ENCODE measurements around the gene STRAP. TPM values are rescaled to one million over a fixed set of nuclear protein-coding genes. Genes with fewer than 3 reads are reported as not detected.
"Not testable (repeated sequence)": the region's sequence is repeated elsewhere in the genome, so short reads cannot be mapped to it uniquely, and the experiment has no call there.

The STRAP gene
- total and polyA plus RNA-seq, 10 donors: 41.9 to 68.8 (median 57.2) TPM

DNA sequence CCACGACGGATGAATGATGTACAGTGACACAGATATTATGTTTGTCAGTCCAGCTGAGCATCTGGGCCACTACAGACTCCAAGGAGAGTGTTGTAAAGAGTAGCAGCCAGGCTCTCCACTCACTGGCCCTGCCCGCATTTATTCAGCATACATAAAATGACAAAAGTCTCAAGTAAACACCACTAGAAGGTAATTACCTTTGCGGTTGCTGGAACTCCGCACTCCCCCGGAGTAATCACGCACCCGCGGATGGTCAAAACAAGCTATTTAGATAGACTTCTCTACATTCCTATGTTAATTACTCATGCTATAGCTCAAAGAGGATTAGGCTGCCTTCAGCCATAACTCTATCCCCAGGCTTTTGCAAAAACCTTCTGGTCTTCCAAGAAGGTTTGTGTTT, 18.8 kb upstream of the STRAP start:
- TF ChIP-seq, protein P1, sequence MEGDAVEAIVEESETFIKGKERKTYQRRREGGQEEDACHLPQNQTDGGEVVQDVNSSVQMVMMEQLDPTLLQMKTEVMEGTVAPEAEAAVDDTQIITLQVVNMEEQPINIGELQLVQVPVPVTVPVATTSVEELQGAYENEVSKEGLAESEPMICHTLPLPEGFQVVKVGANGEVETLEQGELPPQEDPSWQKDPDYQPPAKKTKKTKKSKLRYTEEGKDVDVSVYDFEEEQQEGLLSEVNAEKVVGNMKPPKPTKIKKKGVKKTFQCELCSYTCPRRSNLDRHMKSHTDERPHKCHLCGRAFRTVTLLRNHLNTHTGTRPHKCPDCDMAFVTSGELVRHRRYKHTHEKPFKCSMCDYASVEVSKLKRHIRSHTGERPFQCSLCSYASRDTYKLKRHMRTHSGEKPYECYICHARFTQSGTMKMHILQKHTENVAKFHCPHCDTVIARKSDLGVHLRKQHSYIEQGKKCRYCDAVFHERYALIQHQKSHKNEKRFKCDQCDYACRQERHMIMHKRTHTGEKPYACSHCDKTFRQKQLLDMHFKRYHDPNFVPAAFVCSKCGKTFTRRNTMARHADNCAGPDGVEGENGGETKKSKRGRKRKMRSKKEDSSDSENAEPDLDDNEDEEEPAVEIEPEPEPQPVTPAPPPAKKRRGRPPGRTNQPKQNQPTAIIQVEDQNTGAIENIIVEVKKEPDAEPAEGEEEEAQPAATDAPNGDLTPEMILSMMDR (IDR thresholded peaks at IDR 0.05 in 8 of 11, conservative IDR thresholded peaks at IDR 0.05 in 3 of 11): no peak
- no peak for TF ChIP-seq POLR2A (IDR thresholded peaks at IDR 0.05)
- no peak for TF ChIP-seq POLR2AphosphoS5 (IDR thresholded peaks at IDR 0.05)
- intact Hi-C loops (cut with DNase I; ENCODE audit: low total_unique reads): no loop called here
- 78 to 85% (median 83%) methylated on average over 9 of the region's 9 CpGs for WGBS, 5 donors

DNA sequence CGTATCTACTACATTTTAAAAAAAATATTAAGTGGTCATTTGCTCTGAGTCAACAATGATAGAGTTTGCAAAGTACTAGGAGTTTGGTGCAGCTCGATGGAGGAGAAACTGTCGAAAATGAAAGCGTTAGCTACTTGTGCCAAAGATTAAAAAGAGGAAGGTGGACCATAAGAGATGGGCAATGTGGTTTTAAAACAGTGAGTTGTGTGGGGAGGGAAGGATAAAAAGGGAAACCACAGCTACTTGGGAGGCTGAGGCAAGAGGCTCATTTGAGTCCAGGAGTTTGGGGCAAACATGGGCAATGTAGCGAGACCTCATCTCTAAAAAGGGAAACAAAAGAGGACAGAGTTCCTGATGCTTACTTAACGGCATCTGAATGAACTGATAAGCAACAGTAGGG, 18.2 kb upstream of the STRAP start:
- TF ChIP-seq, protein P1 (IDR thresholded peaks at IDR 0.05 in 8 of 11, conservative IDR thresholded peaks at IDR 0.05 in 3 of 11): no peak
- TF ChIP-seq POLR2A (IDR thresholded peaks at IDR 0.05): no peak
- no peak for TF ChIP-seq POLR2AphosphoS5 (IDR thresholded peaks at IDR 0.05)
- Histone ChIP-seq H3K27ac (no peak overlapping the region), H3K27me3 (replicated peaks in 1 of 7) (peaks cover 0 to 5% (median 0%) of the 10 kb centered on the region in 7 donors), H3K9me3 (no peaks in the 10 kb centered on the region), H3K4me3 (no peak overlapping the region), H3K4me1 (peaks cover 0 to 10% (median 0%) of the 10 kb centered on the region in 6 donors), H3K36me3 (no peaks in the 10 kb centered on the region)
- no peak for DNase-seq
- 23 to 45% (median 33%) methylated on average over 6 of the region's 6 CpGs for WGBS, 5 donors
- intact Hi-C loops (cut with DNase I; ENCODE audit: low total_unique reads): no loop called here

More for the DNA sequence above, 18.8 kb upstream of the STRAP start:
- no peak for DNase-seq
- Histone ChIP-seq H3K27ac (no peak overlapping the region), H3K27me3 (replicated peaks in 1 of 7) (peaks cover 0 to 9% (median 0%) of the 10 kb centered on the region in 7 donors), H3K9me3 (no peaks in the 10 kb centered on the region), H3K36me3 (no peaks in the 10 kb centered on the region), H3K4me3 (no peak overlapping the region), H3K4me1 (peaks cover 0 to 10% (median 0%) of the 10 kb centered on the region in 6 donors)

DNA sequence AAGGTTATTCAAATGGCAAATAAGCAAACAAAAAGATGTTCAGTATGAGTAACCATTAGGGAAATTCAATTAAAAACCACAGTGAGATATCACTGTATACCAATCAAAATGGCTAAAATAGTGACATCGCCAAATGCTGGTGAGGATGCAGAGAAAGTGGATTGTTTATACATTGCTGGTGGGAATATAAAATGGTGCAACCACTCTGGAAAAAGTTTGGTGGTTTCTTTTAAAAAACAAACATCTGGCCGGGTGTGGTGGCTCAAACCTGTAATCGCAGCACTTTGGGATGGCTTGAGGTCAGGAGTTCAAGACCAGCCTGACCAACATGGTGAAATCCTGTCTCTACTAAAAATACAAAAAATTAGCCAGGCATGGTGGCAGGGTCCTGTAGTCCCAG, 14.0 kb upstream of the STRAP start:
- H3K4me3 ChIP-seq: no peak overlapping the region
- intact Hi-C loops (cut with DNase I; ENCODE audit: low total_unique reads): no loop called here
- H3K27me3 ChIP-seq (replicated peaks in 1 of 7): no peaks in the 10 kb centered on the region
- no peaks in the 10 kb centered on the region for H3K9me3 ChIP-seq
- peaks cover 0 to 10% (median 0%) of the 10 kb centered on the region in 6 donors for H3K4me1 ChIP-seq
- TF ChIP-seq, protein P1 (IDR thresholded peaks at IDR 0.05 in 8 of 11, conservative IDR thresholded peaks at IDR 0.05 in 3 of 11): no peak
- TF ChIP-seq POLR2AphosphoS5 (IDR thresholded peaks at IDR 0.05) (no peak), POLR2A (IDR thresholded peaks at IDR 0.05) (no peak)
- no peak for DNase-seq
- 80 to 93% (median 85%) methylated on average over 3 of the region's 3 CpGs for WGBS, 5 donors
- no peak overlapping the region for H3K27ac ChIP-seq
- no peaks in the 10 kb centered on the region for H3K36me3 ChIP-seq

DNA sequence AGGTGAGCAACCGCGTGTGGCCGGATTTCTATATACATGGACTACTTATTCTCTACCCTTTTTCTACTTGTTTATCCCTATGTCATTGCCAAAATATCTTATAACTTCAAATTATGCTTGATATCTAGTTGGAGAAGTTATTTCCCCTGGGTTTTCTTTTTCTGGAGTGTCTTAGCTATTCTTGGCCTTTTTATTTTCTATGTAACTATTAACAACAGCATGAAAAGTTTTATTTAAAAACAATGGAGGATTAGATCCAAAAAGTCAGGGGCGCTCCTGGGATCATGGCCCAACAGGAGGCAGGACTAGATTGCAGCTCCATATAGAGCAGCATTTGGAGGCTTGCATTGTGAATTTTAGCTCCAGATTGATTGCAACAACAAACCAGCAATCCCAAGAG, 8.6 kb upstream of the STRAP start:
- no peak overlapping the region for H3K4me3 ChIP-seq
- intact Hi-C loops (cut with DNase I; ENCODE audit: low total_unique reads): no loop called here
- H3K36me3 ChIP-seq: no peaks in the 10 kb centered on the region
- TF ChIP-seq POLR2A (IDR thresholded peaks at IDR 0.05) (no peak), POLR2AphosphoS5 (IDR thresholded peaks at IDR 0.05) (no peak)
- TF ChIP-seq, protein P1 (IDR thresholded peaks at IDR 0.05 in 8 of 11, conservative IDR thresholded peaks at IDR 0.05 in 3 of 11): no peak
- DNase-seq: no peak
- no peaks in the 10 kb centered on the region for H3K27me3 ChIP-seq (replicated peaks in 1 of 7)
- H3K27ac ChIP-seq: no peak overlapping the region
- no peaks in the 10 kb centered on the region for H3K9me3 ChIP-seq
- 91 to 97% (median 95%) methylated on average over 4 of the region's 4 CpGs for WGBS, 5 donors
- no peaks in the 10 kb centered on the region for H3K4me1 ChIP-seq

DNA sequence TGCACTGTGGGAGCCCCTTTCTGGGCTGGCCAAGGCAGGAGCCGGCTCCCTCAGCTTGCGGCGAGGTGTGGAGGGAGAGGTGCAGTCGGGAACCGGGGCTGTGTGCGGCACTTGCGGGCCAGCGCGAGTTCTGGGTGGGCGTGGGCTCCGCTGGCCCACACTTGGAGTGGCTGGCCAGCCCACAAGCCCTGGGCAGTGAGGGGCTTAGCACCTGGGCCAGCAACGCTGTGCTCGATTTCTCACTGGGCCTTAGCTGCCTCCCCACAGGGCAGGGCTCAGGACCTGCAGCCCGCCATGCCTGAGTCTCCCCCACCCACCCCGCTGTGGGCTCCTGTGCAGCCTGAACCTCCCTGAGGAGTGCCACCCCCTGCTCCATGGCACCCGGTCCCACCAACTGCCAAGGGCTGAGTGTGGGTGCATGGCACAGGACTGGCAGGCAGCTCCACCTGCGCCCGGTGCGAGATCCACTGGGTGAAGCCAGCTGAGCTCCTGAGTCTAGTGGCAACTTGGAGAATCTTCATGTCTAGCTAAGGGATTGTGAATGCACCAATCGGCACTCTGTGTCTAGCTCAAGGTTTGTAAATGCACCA, 7.5 kb upstream of the STRAP start:
- DNase-seq; H3K9me3 ChIP-seq; H3K27ac ChIP-seq; H3K36me3 ChIP-seq; H3K4me1 ChIP-seq; H3K4me3 ChIP-seq; intact Hi-C loops (cut with DNase I; ENCODE audit: low total_unique reads); H3K27me3 ChIP-seq (replicated peaks in 1 of 7): not testable (repeated sequence)
- 71 to 99% (median 96%) methylated on average over 1 to 20 of the region's 20 CpGs for WGBS, 5 donors

Measured in spleen (tissue), 11 donors.